GM21786 (cell line): ENCODE data around the gene PRRX2.
"Not testable (repeated sequence)": the region's sequence is repeated elsewhere in the genome, so short reads cannot be mapped to it uniquely, and the experiment has no call there.

Source experiments
- ATAC-seq: cut with Tn5 transposase; IDR thresholded peaks from one replicate; pipeline ENCODE4 v1.9.1; 2021; ENCODE audit not compliant: unreplicated experiment

The PRRX2 gene

DNA sequence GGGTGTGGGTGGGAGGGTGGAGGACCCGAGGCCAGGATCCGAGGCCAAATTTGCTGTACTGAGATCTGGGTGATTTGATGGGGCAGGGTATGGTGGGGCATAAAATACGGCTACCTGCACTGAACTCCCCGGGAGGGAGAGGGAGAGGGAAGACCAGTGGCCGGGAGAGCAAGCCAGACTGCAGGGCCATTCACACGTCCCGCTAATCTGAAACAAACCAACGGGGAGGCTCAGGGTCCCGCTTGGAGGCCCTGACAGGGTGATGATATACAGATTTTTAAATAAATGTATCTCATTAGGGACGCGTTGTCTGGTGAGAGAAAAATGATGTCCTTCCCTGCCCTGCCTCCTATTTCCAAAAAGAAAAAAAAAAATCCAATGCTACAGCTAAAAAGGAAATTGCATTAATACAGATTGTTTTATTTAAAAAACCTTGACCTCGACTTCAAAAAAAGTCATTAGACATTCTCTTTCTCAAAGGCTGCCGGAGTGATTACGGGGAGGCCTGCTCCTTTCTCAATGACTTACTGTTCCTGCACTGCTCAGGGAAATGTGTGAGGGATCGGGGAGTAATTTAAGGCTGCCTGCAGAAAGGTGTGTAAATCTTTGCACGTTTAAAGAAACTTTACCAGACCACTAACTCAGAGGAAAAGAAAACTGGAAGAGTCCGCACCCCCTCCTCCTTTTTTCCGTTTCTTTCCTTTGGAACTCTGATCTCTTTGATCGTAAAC, 11.5 kb upstream of the PRRX2 start:
- no peak for ATAC-seq

- no peak for ATAC-seq
These were observed 10.8 kb upstream of the PRRX2 start for GRCh38 chr9:129654554-129655040.

DNA sequence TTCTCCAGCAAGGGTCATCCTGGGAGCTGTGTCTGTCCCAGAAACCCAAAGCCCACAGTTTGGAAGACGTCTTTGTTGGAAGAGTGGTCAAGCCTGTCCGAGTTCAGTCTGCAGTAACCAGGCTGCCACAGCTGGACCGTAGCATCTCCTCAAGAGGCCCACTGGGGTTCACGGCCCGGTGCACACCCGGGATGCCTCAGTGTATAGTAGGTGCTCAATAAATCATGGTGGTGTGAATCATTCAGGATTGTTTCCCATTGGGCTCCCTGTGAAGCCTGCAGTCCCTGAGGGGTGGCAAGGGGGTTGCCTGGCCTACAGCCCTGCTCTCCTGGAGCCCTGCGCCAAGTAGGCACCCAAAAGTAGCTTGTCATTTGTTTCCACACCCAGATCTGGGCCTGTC, 10.3 kb upstream of the PRRX2 start:
- no peak for ATAC-seq

GRCh38 chr9:129655696-129656095, 9.8 kb upstream of the PRRX2 start:
- no peak for ATAC-seq

DNA sequence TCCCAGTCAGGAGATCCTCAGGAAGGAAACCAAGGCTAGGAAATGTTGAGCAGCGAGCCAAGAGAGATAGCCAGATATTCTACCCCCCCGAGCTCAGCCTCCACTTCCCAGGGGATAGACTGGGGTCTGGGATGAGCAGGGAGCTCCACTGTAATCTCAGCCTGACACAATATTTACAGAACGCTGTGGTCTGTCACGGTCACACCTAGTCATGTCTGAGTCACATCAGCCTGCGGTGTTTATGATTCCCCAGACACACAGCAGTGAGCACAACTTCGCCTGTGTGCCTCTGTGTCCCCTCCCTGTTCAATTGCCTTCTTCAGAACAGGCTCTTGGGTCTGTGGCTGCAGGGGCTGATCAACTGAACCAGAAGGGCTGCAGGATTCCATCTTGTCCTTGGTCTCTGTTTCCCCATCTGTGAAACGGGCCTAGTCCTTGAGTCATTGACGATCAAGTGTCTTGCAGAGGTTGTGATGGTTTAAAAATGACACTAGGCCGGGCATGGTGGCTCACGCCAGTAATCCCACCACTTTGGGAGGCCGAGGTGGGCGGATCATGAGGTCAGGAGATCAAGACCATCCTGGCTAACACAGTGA, 8.6 kb upstream of the PRRX2 start:
- ATAC-seq: no peak

GRCh38 chr9:129661029-129661428, 4.4 kb upstream of the PRRX2 start:
- no peak for ATAC-seq

DNA sequence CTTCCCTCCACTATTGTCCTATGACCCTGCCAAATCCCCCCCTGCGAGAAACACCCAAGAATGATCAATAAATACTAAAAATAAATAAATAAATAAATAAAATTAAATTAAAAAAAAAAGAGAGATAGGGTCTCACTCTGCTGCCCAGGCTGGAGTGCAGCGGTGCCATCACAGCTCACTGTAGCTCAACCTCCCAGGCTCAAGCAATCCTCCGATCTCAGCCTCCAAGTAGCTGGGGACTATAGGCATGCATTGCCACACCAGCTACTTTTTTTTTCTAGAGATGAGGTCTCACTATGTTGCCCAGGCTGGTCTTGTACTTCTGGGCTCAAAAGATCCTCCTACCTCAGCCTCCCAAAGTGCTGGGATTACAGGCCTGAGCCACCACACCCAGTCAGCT, 3.2 kb upstream of the PRRX2 start:
- not testable (repeated sequence) for ATAC-seq

- no peak for ATAC-seq
These were observed 580 bp upstream of the PRRX2 start for GRCh38 chr9:129664746-129665388.

GRCh38 chr9:129665814-129666520, 520 bp downstream of the PRRX2 start:
- no peak for ATAC-seq

DNA sequence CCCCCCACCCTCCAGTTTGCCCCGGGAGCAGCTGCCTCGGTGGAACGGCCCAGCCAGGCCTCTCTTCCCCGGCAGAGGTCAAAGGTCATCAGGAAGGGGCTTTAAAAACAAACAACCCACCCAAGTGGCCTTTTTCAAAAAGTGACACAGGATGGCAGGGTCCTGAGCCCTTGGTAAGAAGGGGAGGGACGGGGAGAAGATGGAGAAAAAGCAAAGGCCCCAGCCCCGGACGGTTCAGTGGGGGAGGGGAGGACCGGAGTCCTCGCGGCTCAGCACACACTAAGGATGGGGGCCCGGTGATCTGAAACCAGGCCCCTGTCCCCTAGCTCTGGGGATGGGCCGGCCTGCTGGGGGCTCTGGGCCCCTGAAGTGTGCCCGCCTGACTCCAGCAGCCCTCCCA, 1.1 kb downstream of the PRRX2 start:
- ATAC-seq: no peak

DNA sequence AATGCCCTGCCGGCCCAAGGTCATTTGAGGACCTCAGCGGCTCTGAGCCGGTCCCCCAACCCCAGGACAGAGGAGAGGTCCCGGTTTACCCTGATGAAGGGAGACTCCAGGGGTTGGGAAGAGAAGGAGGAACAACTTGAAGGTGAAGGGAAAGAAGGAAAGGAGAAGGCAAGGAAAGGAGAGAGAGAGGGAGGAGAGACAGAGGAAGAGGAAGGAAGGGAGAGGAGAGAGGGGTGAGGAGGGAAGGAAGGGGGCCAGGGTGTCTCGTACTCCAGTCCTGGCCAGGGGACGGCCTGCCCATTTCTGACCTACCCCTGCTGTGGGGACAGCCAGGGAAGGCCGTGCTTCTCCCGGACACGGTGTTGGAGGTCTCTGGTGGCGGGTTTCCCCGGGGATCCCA, 1.9 kb downstream of the PRRX2 start:
- ATAC-seq: no peak

DNA sequence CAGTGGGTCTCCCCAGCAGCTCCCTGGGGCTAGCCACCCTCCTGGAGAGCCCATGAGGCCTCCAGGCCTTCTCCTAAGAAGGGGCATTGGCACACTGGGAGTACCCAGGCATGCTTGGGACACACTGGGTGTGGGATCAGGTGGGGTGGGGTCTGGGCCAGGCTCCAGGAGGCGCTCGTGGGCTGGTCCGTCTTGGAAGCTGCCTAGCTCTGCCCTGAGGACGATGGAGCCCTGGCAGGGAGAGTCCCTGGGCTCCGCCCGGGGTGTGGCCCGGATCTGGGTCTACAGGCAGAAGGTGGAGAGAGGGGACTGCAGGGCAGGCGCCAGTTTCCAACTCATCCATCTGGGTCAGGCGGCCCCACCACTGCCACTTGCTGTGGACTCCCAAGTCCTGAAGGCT, 2.4 kb downstream of the PRRX2 start:
- no peak for ATAC-seq

GRCh38 chr9:129669141-129669718, 3.8 kb downstream of the PRRX2 start:
- ATAC-seq: no peak

- ATAC-seq: no peak
These were observed 4.5 kb downstream of the PRRX2 start for GRCh38 chr9:129669946-129670345.

- no peak for ATAC-seq
These were observed 5.6 kb downstream of the PRRX2 start for GRCh38 chr9:129671065-129671464.

DNA sequence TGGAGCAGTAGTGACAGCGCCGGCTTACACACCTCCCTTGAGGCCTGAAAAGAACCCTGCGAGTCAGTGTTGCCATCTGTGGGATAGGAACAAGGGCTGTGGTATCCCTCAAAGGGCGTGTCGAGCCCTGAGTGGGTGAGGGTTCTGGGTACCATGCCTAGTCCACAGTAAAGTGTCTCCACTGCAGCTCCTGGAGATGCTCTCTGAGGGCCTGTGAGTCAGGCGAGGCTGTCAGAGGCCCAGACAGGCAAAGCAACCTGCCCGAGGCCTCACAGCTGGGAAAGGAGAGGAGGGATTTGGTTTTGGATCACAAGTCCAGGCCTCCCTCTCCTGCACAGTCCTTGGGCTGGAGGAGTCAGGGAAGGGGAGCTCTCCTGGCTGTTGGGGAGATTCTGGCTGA, 6.1 kb downstream of the PRRX2 start:
- no peak for ATAC-seq

DNA sequence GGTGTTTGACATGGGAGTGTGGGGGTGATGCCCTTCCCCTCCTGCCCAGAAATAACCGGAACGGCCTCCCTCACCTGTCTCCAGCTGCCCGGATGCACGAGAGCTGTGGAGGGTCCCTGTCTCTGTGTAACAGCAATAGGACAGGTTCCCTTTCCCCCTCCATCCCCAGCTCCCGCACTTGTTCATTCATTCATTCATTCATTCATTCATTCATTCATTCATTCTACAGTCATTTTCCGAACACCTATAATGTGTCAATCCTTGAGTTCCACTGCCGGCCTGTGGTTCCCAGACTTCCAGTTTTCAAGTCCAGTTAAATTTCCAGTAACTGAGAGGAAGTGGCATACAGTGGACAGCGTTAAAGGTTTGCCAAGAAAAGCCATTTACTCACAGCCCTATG, 7.3 kb downstream of the PRRX2 start:
- no peak for ATAC-seq

DNA sequence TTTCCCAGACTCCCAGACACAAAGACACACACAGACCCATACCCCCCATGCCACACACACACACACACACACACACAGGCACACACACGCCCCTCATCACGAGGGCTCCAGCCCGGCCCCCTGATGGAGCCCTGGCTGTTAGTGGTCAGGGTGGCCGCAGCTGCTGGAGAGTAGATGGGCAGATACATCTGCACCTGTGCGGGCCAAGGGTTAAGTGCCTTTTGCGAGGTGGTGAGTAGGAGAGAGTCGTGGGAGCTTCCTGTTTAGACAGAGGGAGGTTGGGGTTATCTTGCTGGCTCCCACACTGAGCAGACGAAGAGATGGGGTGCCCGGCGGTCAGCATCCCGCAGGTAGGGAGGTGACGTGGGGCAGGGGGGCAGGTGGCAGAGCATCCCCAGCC, 8.2 kb downstream of the PRRX2 start:
- no peak for ATAC-seq

DNA sequence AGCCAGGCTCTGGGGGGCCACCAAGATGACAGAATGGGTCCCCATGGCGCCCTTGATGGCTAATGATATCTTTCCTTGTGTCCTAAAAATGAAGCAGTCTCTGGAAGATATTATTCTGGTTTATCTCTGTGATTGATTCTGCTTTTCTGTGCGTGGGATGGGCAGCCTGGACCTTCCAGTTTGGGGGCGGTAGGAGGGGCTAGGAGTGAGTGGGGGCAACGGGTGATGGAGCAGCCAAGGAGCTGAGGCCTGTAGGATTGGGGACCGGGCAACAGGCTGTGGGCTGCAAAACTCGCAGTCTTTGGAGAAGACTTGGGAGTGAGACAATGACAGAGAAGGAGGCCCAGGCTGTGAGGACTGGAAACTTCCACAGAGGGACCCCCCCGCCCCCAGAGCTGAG, 8.8 kb downstream of the PRRX2 start:
- ATAC-seq: no peak

GRCh38 chr9:129675620-129676019, 10.2 kb downstream of the PRRX2 start:
- ATAC-seq: no peak

- ATAC-seq: no peak
These were observed 10.8 kb downstream of the PRRX2 start for GRCh38 chr9:129676287-129676686.
